ENCODE results near the gene NLK. TPM values are rescaled to one million over a fixed set of nuclear protein-coding genes. Genes with fewer than 3 reads are reported as not detected.

Gene NLK
- total RNA-seq, 1 donor from 2014 or later = 17.6 TPM

GRCh38 chr17:28039251-28039650, 3.2 kb upstream of the NLK start:
- intact Hi-C loops (cut with micrococcal nuclease) = no loop called here

- intact Hi-C loops (cut with micrococcal nuclease) = loop anchor here (5.0 to 10.0 kb wide), 3 partner anchors 214 to 568 kb away; partner anchors contain the start of genes ALDOC and PIGS
Measured at GRCh38 chr17:28040406-28040805, 2.1 kb upstream of the NLK start.

- intact Hi-C loops (cut with micrococcal nuclease) = loop anchor here (1.0 to 10.0 kb wide), 13 partner anchors 30 to 911 kb away; partner anchors contain the start of genes ALDOC, IFT20, LYRM9 and PIGS
Measured at GRCh38 chr17:28041068-28041843, 1.2 kb upstream of the NLK start.

- intact Hi-C loops (cut with micrococcal nuclease) = loop anchor here (1.0 to 10.0 kb wide), 13 partner anchors 29 to 910 kb away; partner anchors contain the start of genes ALDOC, IFT20, LYRM9 and PIGS
Measured at GRCh38 chr17:28041844-28042656, 427 bp upstream of the NLK start.

- intact Hi-C loops (cut with micrococcal nuclease) = loop anchor here (5.0 to 10.0 kb wide), 3 partner anchors 212 to 571 kb away; partner anchors contain the start of genes ALDOC and PIGS
Measured at GRCh38 chr17:28042721-28043291, 329 bp downstream of the NLK start.

GRCh38 chr17:28043296-28043695, 819 bp downstream of the NLK start:
- intact Hi-C loops (cut with micrococcal nuclease) = loop anchor here (5.0 to 10.0 kb wide), 3 partner anchors 212 to 571 kb away; partner anchors contain the start of genes ALDOC and PIGS

GRCh38 chr17:28043741-28044140, 1.3 kb downstream of the NLK start:
- intact Hi-C loops (cut with micrococcal nuclease) = loop anchor here (5.0 to 10.0 kb wide), 3 partner anchors 211 to 571 kb away; partner anchors contain the start of genes ALDOC and PIGS

GRCh38 chr17:28045304-28045703, 2.8 kb downstream of the NLK start:
- intact Hi-C loops (cut with micrococcal nuclease) = loop anchor here (10.0 kb wide), 2 partner anchors 209 to 529 kb away; partner anchors contain the start of genes ALDOC and PIGS

- intact Hi-C loops (cut with micrococcal nuclease) = loop anchor here (10.0 kb wide), 2 partner anchors 209 to 529 kb away; partner anchors contain the start of genes ALDOC and PIGS
Measured at GRCh38 chr17:28046034-28046825, 3.8 kb downstream of the NLK start.

GRCh38 chr17:28047806-28048205, 5.3 kb downstream of the NLK start:
- intact Hi-C loops (cut with micrococcal nuclease) = loop anchor here (10.0 kb wide), 2 partner anchors 207 to 527 kb away; partner anchors contain the start of genes ALDOC and PIGS

GRCh38 chr17:28049071-28049470, 6.6 kb downstream of the NLK start:
- intact Hi-C loops (cut with micrococcal nuclease) = loop anchor here (10.0 kb wide), 2 partner anchors 206 to 526 kb away; partner anchors contain the start of genes ALDOC and PIGS

- intact Hi-C loops (cut with micrococcal nuclease) = no loop called here
Measured at GRCh38 chr17:28053044-28053670, 10.7 kb downstream of the NLK start.

- intact Hi-C loops (cut with micrococcal nuclease) = no loop called here
Measured at GRCh38 chr17:28053725-28054124, 11.2 kb downstream of the NLK start.

- intact Hi-C loops (cut with micrococcal nuclease) = no loop called here
Measured at GRCh38 chr17:28055546-28056275, 13.2 kb downstream of the NLK start.

GRCh38 chr17:28056276-28056620, 13.8 kb downstream of the NLK start:
- intact Hi-C loops (cut with micrococcal nuclease) = no loop called here

- intact Hi-C loops (cut with micrococcal nuclease) = no loop called here
Measured at GRCh38 chr17:28057731-28058246, 15.3 kb downstream of the NLK start.

- intact Hi-C loops (cut with micrococcal nuclease) = no loop called here
Measured at GRCh38 chr17:28059675-28060074, 17.2 kb downstream of the NLK start.

GRCh38 chr17:28065706-28066105, 23.2 kb downstream of the NLK start:
- intact Hi-C loops (cut with micrococcal nuclease) = no loop called here

GRCh38 chr17:28069061-28069460, 26.6 kb downstream of the NLK start:
- intact Hi-C loops (cut with micrococcal nuclease) = no loop called here
